ENCODE data around the gene SMARCD1. TPM values are rescaled to one million over a fixed set of nuclear protein-coding genes. Genes with fewer than 3 reads are reported as not detected.
A peak's percentile ranks its signal among the peaks of the same experiment; 100 is the strongest.

The SMARCD1 gene
- total and polyA plus RNA-seq, 9 of the 15 experiments (the other 6 are each of a cell fraction or from before 2014, with no cell fraction given), result 0.86 to 91.7 (median 48.0) TPM

- ATAC-seq, result no peak
- WGBS (ENCODE audit: insufficient coverage, low coverage, missing lambda C conversion rate), result 61% methylated on average over 13 of the region's 14 CpGs
- H3K27ac ChIP-seq (ENCODE audit: extremely low read depth, low read depth, low read length), result no peak overlapping the region
- CTCF ChIA-PET (ENCODE audit: low intra/inter-chr PET ratio), result no interaction called here
- no peaks in the 10 kb centered on the region for H3K9me3 ChIP-seq (replicated peaks; ENCODE audit: control insufficient read depth, insufficient read depth, low read depth, low read length)
- H3K4me3 ChIP-seq, result no peak overlapping the region
- TF ChIP-seq JUNB (CRISPR knock-in tag; conservative IDR thresholded peaks at IDR 0.05) (no peak), ZNF408 (CRISPR knock-in tag; IDR thresholded peaks at IDR 0.05; ENCODE audit: low read depth) (no peak), NFXL1 (CRISPR knock-in tag; IDR thresholded peaks at IDR 0.05) (no peak), ZNF280A (IDR thresholded peaks at IDR 0.05; ENCODE audit: low read depth, partially characterized antibody) (no peak), STAT5B (CRISPR knock-in tag; IDR thresholded peaks at IDR 0.05) (no peak), CXXC5 (CRISPR knock-in tag; IDR thresholded peaks at IDR 0.05) (no peak), NR0B1 (IDR thresholded peaks at IDR 0.05; ENCODE audit: partially characterized antibody) (no peak), VEZF1 (CRISPR knock-in tag; IDR thresholded peaks at IDR 0.05) (no peak), SMAD4 (CRISPR knock-in tag; conservative IDR thresholded peaks at IDR 0.05) (no peak), MXI1 (IDR thresholded peaks at IDR 0.05; ENCODE audit: low read depth, low read length) (no peak), PHF21A (IDR thresholded peaks at IDR 0.05; ENCODE audit: borderline replicate concordance, low read depth) (no peak), HNRNPUL1 (IDR thresholded peaks at IDR 0.05; ENCODE audit: low read length) (no peak), ZNF77 (CRISPR knock-in tag; IDR thresholded peaks at IDR 0.05) (no peak)
- TF ChIP-seq, protein P1, sequence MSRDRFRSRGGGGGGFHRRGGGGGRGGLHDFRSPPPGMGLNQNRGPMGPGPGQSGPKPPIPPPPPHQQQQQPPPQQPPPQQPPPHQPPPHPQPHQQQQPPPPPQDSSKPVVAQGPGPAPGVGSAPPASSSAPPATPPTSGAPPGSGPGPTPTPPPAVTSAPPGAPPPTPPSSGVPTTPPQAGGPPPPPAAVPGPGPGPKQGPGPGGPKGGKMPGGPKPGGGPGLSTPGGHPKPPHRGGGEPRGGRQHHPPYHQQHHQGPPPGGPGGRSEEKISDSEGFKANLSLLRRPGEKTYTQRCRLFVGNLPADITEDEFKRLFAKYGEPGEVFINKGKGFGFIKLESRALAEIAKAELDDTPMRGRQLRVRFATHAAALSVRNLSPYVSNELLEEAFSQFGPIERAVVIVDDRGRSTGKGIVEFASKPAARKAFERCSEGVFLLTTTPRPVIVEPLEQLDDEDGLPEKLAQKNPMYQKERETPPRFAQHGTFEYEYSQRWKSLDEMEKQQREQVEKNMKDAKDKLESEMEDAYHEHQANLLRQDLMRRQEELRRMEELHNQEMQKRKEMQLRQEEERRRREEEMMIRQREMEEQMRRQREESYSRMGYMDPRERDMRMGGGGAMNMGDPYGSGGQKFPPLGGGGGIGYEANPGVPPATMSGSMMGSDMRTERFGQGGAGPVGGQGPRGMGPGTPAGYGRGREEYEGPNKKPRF (IDR thresholded peaks at IDR 0.05; ENCODE audit: low read depth, low read length), result no peak
- no TSS peak for BruUV-seq (replicated peaks)
- no peak for DNase-seq (ENCODE audit: extremely low read depth in 1 of 4, low spot score in 3 of 4)
- no peaks in the 10 kb centered on the region for H3K27me3 ChIP-seq (ENCODE audit: control insufficient read depth in 2 of 2, insufficient read depth in 2 of 2, low read length in 2 of 2)
- no peak for FAIRE-seq
- H3K36me3 ChIP-seq (ENCODE audit: control insufficient read depth, insufficient read depth, low read length), result peaks cover 15% of the 10 kb centered on the region; the same call in 2 of the 3 replicates
- POLR2A ChIA-PET, result interaction anchor here (0.9 to 1.7 kb wide), 4 partner anchors 14 to 179 kb away, joined by 3 to 9 read pairs (median 6); partner anchors contain the start of genes LIMA1 and SMARCD1
- H3K4me1 ChIP-seq (replicated peaks in 1 of 2; ENCODE audit: control insufficient read depth in 2 of 2, insufficient read depth in 2 of 2, low read length in 2 of 2), result peaks cover 23 to 24% of the 10 kb centered on the region in 2 experiments
- no peaks in the 10 kb centered on the region for H4K20me1 ChIP-seq (replicated peaks; ENCODE audit: control insufficient read depth, insufficient read depth, low read length)
- H3K9me1 ChIP-seq (ENCODE audit: control insufficient read depth, insufficient read depth, low read length), result no peaks in the 10 kb centered on the region
- intact Hi-C loops (cut with micrococcal nuclease), result no loop called here
- no peaks in the 10 kb centered on the region for H3K79me2 ChIP-seq (ENCODE audit: control insufficient read depth, insufficient read depth, low read length)
- in situ Hi-C loops (cut with MboI), result no loop called here
- H3K4me2 ChIP-seq (ENCODE audit: insufficient read depth, low read length), result no peak overlapping the region
- H3K9ac ChIP-seq (ENCODE audit: insufficient read depth in 1 of 2, low read depth in 2 of 2, low read length in 2 of 2), result peak overlapping the region in 1 of 2 experiments; percentile 82; a peak in 1 of 4 replicates
- no peak overlapping the region for H2AFZ ChIP-seq (ENCODE audit: low read depth, low read length)
Observed at GRCh38 chr12:50104417-50105366, 19.6 kb downstream of the SMARCD1 start.

All from K562 (cell line).